Measurements from ENCODE around the gene ZNF775.

Gene ZNF775

GRCh38 chr7:150421831-150422230, 42.7 kb downstream of the ZNF775 start:
- TF ChIP-seq POLR2A (IDR thresholded peaks at IDR 0.05; ENCODE audit: low read length) (no peak), GATA1 (IDR thresholded peaks at IDR 0.05; ENCODE audit: low read depth, low read length) (no peak)
- no peak for DNase-seq

GRCh38 chr7:150425670-150426069, 46.5 kb downstream of the ZNF775 start:
- TF ChIP-seq GATA1 (IDR thresholded peaks at IDR 0.05; ENCODE audit: low read depth, low read length) (no peak), POLR2A (IDR thresholded peaks at IDR 0.05; ENCODE audit: low read length) (no peak)
- no peak for DNase-seq

- TF ChIP-seq GATA1 (IDR thresholded peaks at IDR 0.05; ENCODE audit: low read depth, low read length) (no peak), POLR2A (IDR thresholded peaks at IDR 0.05; ENCODE audit: low read length) (no peak)
- DNase-seq: no peak
Measured at GRCh38 chr7:150428671-150429451, 49.7 kb downstream of the ZNF775 start.

- DNase-seq: no peak
Measured at GRCh38 chr7:150429699-150430098, 50.6 kb downstream of the ZNF775 start.

GRCh38 chr7:150430465-150431085, 51.4 kb downstream of the ZNF775 start:
- no peak for TF ChIP-seq GATA1 (IDR thresholded peaks at IDR 0.05; ENCODE audit: low read depth, low read length)
- TF ChIP-seq POLR2A (IDR thresholded peaks at IDR 0.05; ENCODE audit: low read length): no peak
- DNase-seq: no peak

More at GRCh38 chr7:150429699-150430098, 50.6 kb downstream of the ZNF775 start:
- TF ChIP-seq POLR2A (IDR thresholded peaks at IDR 0.05; ENCODE audit: low read length) (no peak), GATA1 (IDR thresholded peaks at IDR 0.05; ENCODE audit: low read depth, low read length) (no peak)

GRCh38 chr7:150431839-150432658, 52.9 kb downstream of the ZNF775 start:
- TF ChIP-seq POLR2A (IDR thresholded peaks at IDR 0.05; ENCODE audit: low read length) (no peak), GATA1 (IDR thresholded peaks at IDR 0.05; ENCODE audit: low read depth, low read length) (no peak)
- no peak for DNase-seq

GRCh38 chr7:150432915-150433892, 54.1 kb downstream of the ZNF775 start:
- TF ChIP-seq GATA1 (IDR thresholded peaks at IDR 0.05; ENCODE audit: low read depth, low read length) (no peak), POLR2A (IDR thresholded peaks at IDR 0.05; ENCODE audit: low read length) (no peak)
- DNase-seq: no peak

- DNase-seq: no peak
- TF ChIP-seq POLR2A (IDR thresholded peaks at IDR 0.05; ENCODE audit: low read length) (no peak), GATA1 (IDR thresholded peaks at IDR 0.05; ENCODE audit: low read depth, low read length) (no peak)
Measured at GRCh38 chr7:150434240-150434639, 55.1 kb downstream of the ZNF775 start.

GRCh38 chr7:150435047-150435389, 55.9 kb downstream of the ZNF775 start:
- DNase-seq: no peak
- TF ChIP-seq POLR2A (IDR thresholded peaks at IDR 0.05; ENCODE audit: low read length) (no peak), GATA1 (IDR thresholded peaks at IDR 0.05; ENCODE audit: low read depth, low read length) (no peak)

- no peak for DNase-seq
Measured at GRCh38 chr7:150435390-150436073, 56.4 kb downstream of the ZNF775 start.

GRCh38 chr7:150439967-150440366, 60.8 kb downstream of the ZNF775 start:
- TF ChIP-seq GATA1 (IDR thresholded peaks at IDR 0.05; ENCODE audit: low read depth, low read length) (no peak), POLR2A (IDR thresholded peaks at IDR 0.05; ENCODE audit: low read length) (no peak)
- no peak for DNase-seq

More at GRCh38 chr7:150435390-150436073, 56.4 kb downstream of the ZNF775 start:
- TF ChIP-seq GATA1 (IDR thresholded peaks at IDR 0.05; ENCODE audit: low read depth, low read length): no peak
- TF ChIP-seq POLR2A (IDR thresholded peaks at IDR 0.05; ENCODE audit: low read length): no peak

- DNase-seq: no peak
- TF ChIP-seq POLR2A (IDR thresholded peaks at IDR 0.05; ENCODE audit: low read length) (no peak), GATA1 (IDR thresholded peaks at IDR 0.05; ENCODE audit: low read depth, low read length) (no peak)
Measured at GRCh38 chr7:150441524-150441923, 62.4 kb downstream of the ZNF775 start.

- DNase-seq: no peak
- TF ChIP-seq POLR2A (IDR thresholded peaks at IDR 0.05; ENCODE audit: low read length) (no peak), GATA1 (IDR thresholded peaks at IDR 0.05; ENCODE audit: low read depth, low read length) (no peak)
Measured at GRCh38 chr7:150442811-150443210, 63.7 kb downstream of the ZNF775 start.
